NCI-H146 treated with DMSO at 0.1 percent for 48 hours (cell line): ENCODE measurements around the gene POU4F3.

ENCODE experiments used
- DNase-seq: peaks from one replicate; lab custom pipeline; 2025; ENCODE audit not compliant: unreplicated experiment; lab: John Stamatoyannopoulos, UW

Gene POU4F3

GRCh38 chr5:146339715-146340259 lies 1.1 kb downstream of the POU4F3 start:
- DNase-seq, result no peak

- no peak for DNase-seq
These were observed 1.8 kb downstream of the POU4F3 start for GRCh38 chr5:146340260-146341081.

- DNase-seq, result no peak
These were observed 3.2 kb downstream of the POU4F3 start for GRCh38 chr5:146341854-146342253.

DNA sequence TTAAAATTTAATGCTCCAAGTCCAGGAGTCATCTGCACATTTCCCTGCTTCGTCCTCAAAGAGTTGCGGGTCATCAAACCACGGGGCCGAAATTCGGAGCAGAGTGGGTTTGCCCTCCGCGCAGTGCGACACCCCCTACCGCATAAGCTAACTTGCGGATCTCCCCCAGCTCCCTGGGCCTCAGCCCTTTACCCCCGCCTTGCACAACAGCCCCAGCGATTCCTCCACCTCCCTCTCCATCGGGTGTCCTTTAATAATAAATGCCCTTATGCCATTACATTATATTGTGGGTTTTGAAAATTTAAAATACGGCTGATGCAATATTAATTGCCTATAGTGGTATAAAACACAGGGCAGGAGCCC lies 3.9 kb downstream of the POU4F3 start:
- no peak for DNase-seq

DNA sequence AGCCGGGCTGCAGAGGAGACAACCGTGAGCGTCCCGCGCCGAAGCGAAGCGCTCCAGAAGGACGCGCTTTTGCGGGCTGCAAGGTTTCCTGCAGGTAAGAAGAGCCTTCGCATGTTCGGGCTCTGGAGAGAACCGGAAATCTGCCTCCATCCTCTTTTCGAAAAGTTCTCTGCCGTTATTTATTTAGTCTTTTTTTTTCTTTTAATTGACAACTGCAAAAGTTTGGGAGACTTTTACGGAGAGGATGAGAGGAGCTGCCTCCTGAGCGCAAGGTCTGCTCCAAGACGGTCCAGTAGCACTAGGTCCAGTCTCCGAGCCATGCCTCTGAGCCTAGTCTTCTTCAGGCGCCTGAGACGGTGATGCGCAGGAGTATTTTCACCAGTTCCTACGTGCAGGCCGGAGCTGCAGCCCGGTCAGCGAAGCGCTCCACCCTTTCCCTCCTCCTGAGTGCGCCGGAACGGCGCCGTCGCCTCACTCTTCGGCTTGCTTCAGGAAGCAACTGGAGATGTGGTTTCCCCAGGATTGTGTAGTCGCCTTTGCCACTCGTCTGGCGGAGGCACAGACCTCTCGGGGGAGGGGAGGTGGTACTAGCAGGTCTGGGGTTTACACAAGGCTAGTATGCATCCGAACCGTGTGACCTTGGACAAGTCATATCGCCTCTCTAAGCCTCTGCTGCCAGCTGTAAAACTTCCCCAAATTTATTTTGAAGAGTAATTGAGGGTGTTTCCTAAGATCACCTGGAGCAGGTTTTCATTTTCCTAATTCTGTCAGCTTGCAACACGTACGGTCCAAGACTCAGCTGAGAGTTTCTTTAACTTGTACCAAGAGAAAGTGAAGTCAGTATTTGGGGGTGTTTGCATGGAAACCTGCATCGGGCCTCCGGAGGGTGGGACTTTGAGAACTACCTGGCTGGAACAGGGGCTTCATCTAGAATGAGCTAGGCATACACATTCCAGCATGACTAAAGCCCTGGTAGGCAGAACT lies 4.5 kb downstream of the POU4F3 start:
- DNase-seq, result no peak

DNA sequence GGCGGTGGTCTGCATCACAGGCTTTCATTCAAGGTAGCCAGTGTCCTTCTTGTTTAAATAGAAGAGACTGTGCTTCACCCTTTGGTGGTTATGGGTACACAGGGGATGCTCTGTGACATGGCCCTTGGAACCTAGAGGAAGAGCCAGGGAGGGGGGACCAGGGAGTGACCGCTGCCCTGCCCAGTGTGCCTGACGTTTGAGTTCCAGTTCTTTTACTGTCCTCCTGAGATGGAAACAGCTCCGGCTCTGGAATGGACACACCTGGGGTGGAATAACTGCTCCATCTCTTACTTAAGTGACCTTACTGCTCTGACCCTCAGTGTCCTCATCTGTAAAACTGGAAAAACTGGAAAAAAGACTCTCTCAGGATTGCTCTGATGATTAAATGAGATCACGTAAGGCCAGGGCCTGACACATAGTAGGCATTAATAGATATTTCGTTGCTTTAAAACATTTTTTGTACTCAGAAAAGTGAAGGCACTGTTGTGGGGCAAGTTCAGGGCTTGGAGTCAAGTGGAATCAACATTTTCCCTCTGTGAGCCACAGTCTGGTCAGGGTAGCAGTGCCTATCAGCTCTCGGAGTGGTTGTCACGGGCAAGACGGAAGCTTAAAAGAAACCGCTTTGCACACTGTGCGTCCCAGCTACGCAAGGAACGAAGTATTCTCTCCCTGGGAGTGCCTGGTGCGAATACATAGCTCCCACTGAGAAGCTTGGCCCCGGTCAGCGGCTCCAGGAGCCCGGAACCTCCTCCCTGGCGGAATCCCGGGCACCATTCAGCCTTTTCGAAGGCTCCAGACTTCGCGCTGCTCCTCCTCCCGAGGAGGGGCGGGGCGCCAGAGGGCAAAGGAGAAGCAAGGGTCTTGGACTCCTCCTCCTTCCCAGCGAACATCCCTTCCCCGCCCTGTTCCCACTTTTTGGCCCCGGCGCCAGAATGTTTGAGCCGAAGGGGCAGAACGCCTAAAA lies 5.8 kb downstream of the POU4F3 start:
- DNase-seq, result no peak

DNA sequence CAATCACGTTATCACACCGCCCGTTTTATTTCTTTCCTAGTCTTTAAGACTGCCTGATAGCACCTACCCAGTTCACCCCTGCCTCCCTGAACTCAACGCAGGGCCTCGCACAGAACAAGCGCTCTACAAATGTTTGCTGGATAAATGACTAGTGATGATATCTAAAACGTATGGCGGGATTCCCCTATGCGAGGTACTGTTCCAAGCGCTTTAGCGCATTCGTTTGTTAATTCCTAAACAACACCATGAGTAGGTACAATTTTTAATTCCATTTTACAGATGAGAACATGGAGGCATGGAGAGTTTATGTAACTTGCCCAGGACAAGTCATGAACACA lies 6.6 kb downstream of the POU4F3 start:
- DNase-seq, result no peak

DNA sequence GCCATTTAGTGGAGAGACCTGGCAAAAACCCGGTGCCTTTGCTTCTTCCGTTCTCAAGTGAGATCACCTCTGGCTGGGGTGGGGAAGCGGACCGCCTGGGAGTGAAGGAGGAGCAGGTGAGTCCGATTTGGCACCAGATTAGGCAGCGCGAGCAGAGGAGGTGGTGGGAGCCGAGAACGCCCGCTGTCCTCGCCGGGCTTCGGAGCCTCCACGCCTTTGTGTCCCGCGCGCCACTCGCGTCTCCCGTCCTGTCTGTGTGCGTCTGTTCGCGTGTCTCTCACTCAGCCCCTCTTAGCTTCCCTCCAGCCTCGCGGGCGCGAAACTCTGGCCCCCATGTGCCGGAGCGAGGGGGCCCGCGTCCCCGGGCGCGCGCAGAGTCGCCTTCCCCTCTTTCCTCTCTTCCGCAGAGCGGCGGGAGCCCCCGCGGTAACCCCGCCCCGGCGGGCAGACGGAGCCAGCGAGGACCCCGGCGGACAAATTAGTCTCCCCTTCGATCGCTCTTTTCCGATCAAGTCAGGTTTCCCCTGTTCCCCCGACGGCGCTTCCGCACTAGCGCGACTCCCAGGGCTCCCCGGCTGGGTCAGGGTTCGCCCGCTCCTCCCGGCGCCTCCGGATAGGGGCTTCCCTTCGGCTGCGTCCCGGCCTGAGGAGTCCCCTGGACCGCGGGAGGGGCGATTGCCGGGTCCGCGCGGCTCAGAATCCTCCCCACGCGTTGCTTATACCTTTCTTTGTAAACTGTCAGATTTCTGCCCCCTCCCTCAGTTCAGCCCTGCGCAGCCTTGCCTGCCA lies 7.1 kb downstream of the POU4F3 start:
- no peak for DNase-seq

GRCh38 chr5:146357126-146357525 lies 18.5 kb downstream of the POU4F3 start:
- DNase-seq, result no peak

- DNase-seq, result no peak
These were observed 21.2 kb downstream of the POU4F3 start for GRCh38 chr5:146359836-146360235.

GRCh38 chr5:146363161-146363874 lies 24.7 kb downstream of the POU4F3 start:
- DNase-seq, result no peak

GRCh38 chr5:146365618-146366017 lies 27.0 kb downstream of the POU4F3 start:
- no peak for DNase-seq

DNA sequence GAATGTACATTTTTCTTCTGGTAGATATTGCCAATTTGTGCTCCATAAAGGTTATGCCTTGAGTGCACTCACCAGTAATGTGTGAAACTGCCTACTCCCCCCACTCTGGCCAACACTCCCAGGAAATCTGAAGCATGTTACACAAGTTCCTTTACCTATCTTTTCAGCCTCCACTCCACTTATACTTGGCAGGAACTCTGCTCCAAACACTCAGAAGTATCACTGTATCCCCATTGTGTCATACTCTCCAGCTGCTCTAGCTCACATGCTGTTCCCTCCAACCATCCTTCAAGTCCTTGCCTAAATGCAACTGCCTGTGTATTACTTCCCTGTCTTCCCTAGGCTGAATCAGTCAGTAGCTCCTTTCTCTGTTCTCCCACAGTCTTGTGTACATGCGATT lies 28.3 kb downstream of the POU4F3 start:
- no peak for DNase-seq

GRCh38 chr5:146368137-146368536 lies 29.5 kb downstream of the POU4F3 start:
- DNase-seq, result no peak

- no peak for DNase-seq
These were observed 31.1 kb downstream of the POU4F3 start for GRCh38 chr5:146369691-146370090.

DNA sequence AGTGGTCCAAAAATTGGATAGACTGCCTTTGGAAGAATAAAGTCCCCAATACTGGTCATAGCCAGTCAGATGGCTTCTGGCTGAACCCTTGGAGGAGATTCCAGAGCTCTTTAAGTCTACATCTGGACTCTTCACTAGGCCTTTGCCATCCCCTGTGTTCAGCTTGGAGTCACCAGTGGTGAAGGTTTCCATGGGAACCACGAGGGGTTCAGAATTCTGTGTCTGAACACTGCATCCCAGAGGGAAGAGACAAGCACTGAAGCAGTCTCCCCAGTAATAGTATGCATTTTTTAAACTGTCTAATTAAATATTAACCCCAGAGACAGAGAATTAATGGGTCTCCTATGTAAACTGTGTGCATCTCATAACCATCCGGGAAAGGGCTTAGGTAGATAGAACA lies 38.2 kb downstream of the POU4F3 start:
- DNase-seq, result no peak

DNA sequence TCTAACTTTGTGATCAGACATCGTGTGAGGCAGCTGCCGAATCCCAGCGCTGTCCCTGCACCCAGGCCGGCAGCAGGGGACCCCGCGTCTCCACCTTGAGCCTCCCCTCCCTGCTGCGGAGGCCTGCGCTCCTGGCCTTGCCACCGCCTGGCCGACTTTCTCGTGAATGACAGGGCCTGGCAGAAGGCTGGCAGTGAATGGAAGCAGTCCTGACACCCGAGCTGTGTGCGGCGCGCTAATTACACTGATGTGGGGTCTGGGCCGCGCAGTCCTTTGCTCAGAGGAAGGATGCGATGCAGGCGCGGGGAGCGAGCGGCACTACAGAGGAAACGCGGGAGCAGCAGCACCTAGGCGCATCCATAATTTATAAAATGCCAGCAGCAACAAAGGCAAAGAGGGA lies 40.3 kb downstream of the POU4F3 start:
- DNase-seq, result no peak

DNA sequence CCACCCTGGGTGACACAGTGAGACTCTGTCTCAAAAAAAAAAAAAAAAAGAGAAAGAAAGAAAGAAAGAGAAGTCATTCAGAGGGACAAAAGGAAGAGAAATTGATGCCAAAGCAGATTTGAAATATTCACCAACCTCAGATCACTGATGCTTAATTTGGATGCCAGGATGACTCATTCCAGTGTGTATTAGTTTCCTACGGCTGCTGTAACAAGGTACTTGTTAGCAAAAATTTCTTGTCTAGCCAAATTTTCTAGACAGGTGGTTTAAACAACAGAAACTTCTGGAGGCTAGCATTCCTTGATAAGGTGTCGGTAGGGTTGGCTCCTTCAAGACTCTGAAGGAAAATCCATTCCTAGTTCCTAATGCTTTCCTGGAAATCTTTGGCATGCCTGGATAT lies 42.1 kb downstream of the POU4F3 start:
- no peak for DNase-seq

DNA sequence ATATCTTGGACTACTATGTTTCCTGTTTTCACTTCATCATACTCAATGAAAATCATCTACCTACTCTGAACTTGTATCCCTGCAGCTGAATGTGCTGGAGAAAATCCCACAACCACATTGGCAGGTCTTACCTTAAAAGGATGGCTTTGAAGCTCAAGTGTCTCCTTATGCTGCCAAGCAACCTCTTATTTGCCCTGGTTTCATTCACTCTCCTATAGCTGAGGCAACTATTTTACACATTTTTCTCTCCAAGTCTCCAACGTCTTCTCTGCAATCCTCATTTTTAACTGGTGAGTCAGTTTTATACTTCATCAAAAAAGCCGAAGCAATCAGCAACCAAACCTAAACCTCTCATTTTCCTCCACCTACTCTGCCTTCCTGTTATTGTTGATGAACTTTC lies 49.7 kb downstream of the POU4F3 start:
- no peak for DNase-seq
